K562 (cell line): Measurements from ENCODE around the gene OGFR.

Experiments used
- EZH2 ChIP-seq: IDR thresholded peaks from 2 replicates; pipeline ENCODE4 v1.6.1; 2012; ENCODE audit warnings: low read depth, mild to moderate bottlenecking, inconsistent platforms, low read length, borderline replicate concordance
- POLR2AphosphoS5 ChIP-seq: IDR thresholded peaks from 2 replicates; pipeline ENCODE4 v1.6.1; 2011; ENCODE audit warnings: mild to moderate bottlenecking, low read depth, low read length, moderate library complexity; ENCODE audit not compliant: control insufficient read depth, insufficient read depth

DNA sequence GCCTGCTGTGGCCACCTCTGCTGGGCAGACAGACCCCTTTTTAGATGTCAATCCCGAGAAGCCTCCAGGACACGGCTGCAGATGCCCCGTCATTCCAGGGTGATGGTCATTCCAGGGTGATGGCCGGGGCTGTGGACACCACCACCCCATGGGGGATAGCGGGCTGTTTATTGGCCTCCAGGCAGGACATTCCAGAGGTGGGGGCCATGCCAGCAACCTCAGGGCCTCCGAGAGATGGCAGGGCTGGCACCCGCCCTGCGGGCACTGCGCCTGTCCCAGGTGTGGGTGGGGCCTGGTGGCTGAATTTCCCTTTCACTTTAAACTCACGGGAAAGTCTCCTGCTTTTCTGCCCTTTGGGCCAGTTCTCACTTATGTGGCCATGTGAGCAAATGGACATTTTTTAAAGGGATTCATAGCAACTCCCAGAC is 26.7 kb downstream of the OGFR start:
- TF ChIP-seq POLR2AphosphoS5 (no peak), EZH2 (no peak)
